HG03039 (cell line): ENCODE measurements around the gene SLC6A12.

Experiments
- ATAC-seq: cut with Tn5 transposase; IDR thresholded peaks from one replicate; pipeline ENCODE4 v1.9.1; 2021; ENCODE audit warnings: mild to moderate bottlenecking, moderate library complexity; ENCODE audit not compliant: unreplicated experiment

Gene SLC6A12

GRCh38 chr12:145369-145960 is 68.5 kb downstream of the SLC6A12 start:
- ATAC-seq = no peak

- ATAC-seq = no peak
Observed at GRCh38 chr12:144650-145284, 69.2 kb downstream of the SLC6A12 start.

GRCh38 chr12:143964-144649 is 69.8 kb downstream of the SLC6A12 start:
- no peak for ATAC-seq

- no peak for ATAC-seq
Observed at GRCh38 chr12:140162-140561, 73.8 kb downstream of the SLC6A12 start.
